Glutamatergic neuron (in vitro differentiated cells): ENCODE measurements around the gene ARHGAP4. TPM values are rescaled to one million over a fixed set of nuclear protein-coding genes. Genes with fewer than 3 reads are reported as not detected.

ENCODE experiments used
- DNase-seq: peaks from one replicate; pipeline ENCODE4 v3.0.0; 2022
- H3K27ac Mint-ChIP-seq: one replicate; pipeline ENCODE4 v1.8.0; 2020; ENCODE audit warnings: mild to moderate bottlenecking, mixed read lengths, inconsistent platforms; ENCODE audit not compliant: unreplicated experiment
- H3K27me3 Mint-ChIP-seq: one replicate; pipeline ENCODE4 v1.8.0; 2020; ENCODE audit warnings: mild to moderate bottlenecking, moderate library complexity, mixed read lengths, inconsistent platforms; ENCODE audit not compliant: unreplicated experiment
- H3K36me3 Mint-ChIP-seq: one replicate; pipeline ENCODE4 v1.8.0; 2020; ENCODE audit warnings: mild to moderate bottlenecking, mixed read lengths, inconsistent platforms; ENCODE audit not compliant: unreplicated experiment
- H3K4me1 Mint-ChIP-seq: one replicate; pipeline ENCODE4 v1.8.0; 2020; ENCODE audit warnings: mild to moderate bottlenecking, low read depth, mixed read lengths, inconsistent platforms; ENCODE audit not compliant: unreplicated experiment
- H3K4me3 Mint-ChIP-seq: one replicate; pipeline ENCODE4 v1.8.0; 2020; ENCODE audit warnings: mild to moderate bottlenecking, mixed read lengths, inconsistent platforms; ENCODE audit not compliant: unreplicated experiment
- H3K9me3 Mint-ChIP-seq: one replicate; pipeline ENCODE4 v1.8.0; 2020; ENCODE audit warnings: mild to moderate bottlenecking, moderate library complexity, mixed read lengths, inconsistent platforms; ENCODE audit not compliant: unreplicated experiment
- CTCF ChIP-seq: fragments of 200-600 bp; sonication (generic); IDR thresholded peaks from one replicate; pipeline ENCODE4 v1.5.0; 2021; ENCODE audit not compliant: partially characterized antibody, unreplicated experiment
- total RNA-seq: library from RNA; stranded (reverse); fragmentation: NEBNext Ultra II Directional; extraction: Animal tissue kit (Norgen Biotek cat#: 25700); gene quantifications from one replicate; pipeline ENCODE4 v1.2.1, GENCODE V29; 2021; ENCODE audit not compliant: unreplicated experiment

The ARHGAP4 gene
- total RNA-seq, 1 donor from 2014 or later, result 33.5 TPM

- no peak overlapping the region for H3K4me3 Mint-ChIP-seq
- no peaks in the 10 kb centered on the region for H3K36me3 Mint-ChIP-seq
- no peak for DNase-seq
- no peak overlapping the region for H3K27ac Mint-ChIP-seq
- peaks cover 3% of the 10 kb centered on the region for H3K9me3 Mint-ChIP-seq
- no peaks in the 10 kb centered on the region for H3K4me1 Mint-ChIP-seq
- no peak for TF ChIP-seq CTCF
- H3K27me3 Mint-ChIP-seq, result peaks cover 2% of the 10 kb centered on the region
Observed at GRCh38 chrX:153957224-153957623, 31.2 kb upstream of the ARHGAP4 start.

GRCh38 chrX:153956044-153956907 lies 30.2 kb upstream of the ARHGAP4 start:
- H3K36me3 Mint-ChIP-seq, result no peaks in the 10 kb centered on the region
- H3K9me3 Mint-ChIP-seq, result peaks cover 3% of the 10 kb centered on the region
- DNase-seq, result no peak
- no peak for TF ChIP-seq CTCF
- no peaks in the 10 kb centered on the region for H3K4me1 Mint-ChIP-seq
- no peak overlapping the region for H3K27ac Mint-ChIP-seq
- no peaks in the 10 kb centered on the region for H3K27me3 Mint-ChIP-seq
- H3K4me3 Mint-ChIP-seq, result no peak overlapping the region

DNA sequence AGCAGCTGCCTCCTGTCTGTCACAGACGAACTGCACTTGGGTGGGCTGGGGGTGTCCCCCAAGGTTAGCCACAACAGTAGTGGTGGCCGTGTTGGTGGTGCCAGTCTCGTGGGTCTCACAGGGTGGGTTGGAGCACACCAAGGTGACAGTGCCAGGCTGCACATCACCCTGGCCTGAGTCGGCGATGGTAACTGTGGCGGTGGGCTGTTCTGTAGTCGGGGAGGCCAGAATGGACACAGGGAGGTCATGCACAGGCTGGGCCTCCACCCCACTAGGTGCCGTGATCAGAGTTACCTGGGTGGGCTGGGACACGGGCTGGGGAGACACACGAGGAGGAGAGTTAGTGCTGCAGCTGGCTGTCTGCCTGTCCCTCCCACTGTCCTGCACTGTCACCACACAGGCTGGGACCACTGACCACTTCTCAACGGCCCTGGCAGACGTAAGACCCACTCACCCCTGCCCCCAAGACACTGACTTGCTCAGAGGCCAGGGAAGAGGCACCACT lies 29.2 kb upstream of the ARHGAP4 start:
- Mint-ChIP-seq H3K27ac (no peak overlapping the region), H3K4me3 (no peak overlapping the region), H3K4me1 (no peaks in the 10 kb centered on the region), H3K9me3 (peaks cover 3% of the 10 kb centered on the region), H3K27me3 (no peaks in the 10 kb centered on the region), H3K36me3 (no peaks in the 10 kb centered on the region)
- no peak for TF ChIP-seq CTCF
- no peak for DNase-seq

DNA sequence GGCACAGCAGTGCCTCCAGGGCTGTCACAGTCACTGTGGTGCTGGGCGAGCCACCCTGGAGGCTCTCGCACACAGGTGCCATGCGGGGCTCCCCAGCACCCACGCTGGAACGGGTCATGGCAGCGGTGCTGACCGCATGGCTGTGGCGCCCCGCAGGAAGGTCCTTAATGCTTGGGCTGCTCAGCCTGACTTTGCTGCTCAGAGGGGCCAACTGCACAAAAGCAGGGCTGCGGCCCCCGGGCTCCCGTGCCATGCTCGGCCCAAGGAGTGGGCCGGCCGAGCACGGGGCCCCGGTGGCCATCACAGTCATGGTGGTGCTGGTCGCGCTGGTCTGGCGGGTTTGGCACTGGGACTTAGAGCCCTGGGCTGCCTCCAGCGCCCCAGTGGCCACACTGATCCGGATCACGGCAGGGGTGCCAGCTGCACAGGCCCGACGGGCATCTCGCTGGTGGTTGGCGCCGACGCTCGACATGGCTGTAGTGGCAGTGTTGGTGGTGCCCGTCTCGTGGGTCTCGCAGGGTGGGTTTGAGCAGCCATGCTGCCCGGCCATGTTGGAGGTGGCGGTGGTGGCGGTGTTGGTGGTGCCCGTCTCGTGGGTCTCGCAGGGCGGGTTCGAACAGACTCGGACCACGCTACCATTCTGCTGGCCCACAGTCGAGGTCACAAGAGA lies 28.6 kb upstream of the ARHGAP4 start:
- H3K4me3 Mint-ChIP-seq, result no peak overlapping the region
- H3K9me3 Mint-ChIP-seq, result peaks cover 3% of the 10 kb centered on the region

More for the DNA sequence above, 28.6 kb upstream of the ARHGAP4 start:
- H3K36me3 Mint-ChIP-seq, result no peaks in the 10 kb centered on the region
- no peaks in the 10 kb centered on the region for H3K27me3 Mint-ChIP-seq
- DNase-seq, result no peak
- H3K4me1 Mint-ChIP-seq, result no peaks in the 10 kb centered on the region
- no peak for TF ChIP-seq CTCF
- H3K27ac Mint-ChIP-seq, result no peak overlapping the region
